ENCODE measurements around the gene RARRES2. TPM values are rescaled to one million over a fixed set of nuclear protein-coding genes. Genes with fewer than 3 reads are reported as not detected.

RARRES2 gene
- total RNA-seq, 1 experiment from 2014 or later, result 60.9 TPM

GRCh38 chr7:150371996-150372270 lies 30.5 kb upstream of the RARRES2 start:
- no peak overlapping the region for H2BK15ac ChIP-seq (ENCODE audit: low read depth, low read length)
- H3K9ac ChIP-seq (ENCODE audit: extremely low read depth, insufficient read length, low read length), result no peak overlapping the region
- no peak overlapping the region for H3K4ac ChIP-seq (ENCODE audit: low read depth, low read length)
- H2BK120ac ChIP-seq (ENCODE audit: low read depth, low read length, poor library complexity, severe bottlenecking), result no peak overlapping the region
- H4K91ac ChIP-seq (ENCODE audit: insufficient read length, low read depth, low read length), result no peak overlapping the region
- H3K4me2 ChIP-seq (ENCODE audit: insufficient read depth, insufficient read length, low read length), result no peak overlapping the region
- no peak overlapping the region for H2BK5ac ChIP-seq (ENCODE audit: insufficient read length, low read length)
- no peak overlapping the region for H3K23ac ChIP-seq (ENCODE audit: insufficient read length, low read depth, low read length)
- peak; percentile 35 for DNase-seq
- no peak overlapping the region for H3T11ph ChIP-seq (ENCODE audit: low read length)
- H4K8ac ChIP-seq (replicated peaks; ENCODE audit: insufficient read length, low read depth, low read length), result no peak overlapping the region
- no CpG with 5 or more reads among the region's 30 CpGs for WGBS (ENCODE audit: extremely low coverage, insufficient read length, low lambda C conversion rate)
- H2AK5ac ChIP-seq (ENCODE audit: insufficient read length, low read length), result no peak overlapping the region
- no peak overlapping the region for H3K18ac ChIP-seq (ENCODE audit: insufficient read length, low read depth, low read length)
- Mint-ChIP-seq H3K4me1 (peaks cover 49 to 61% of the 10 kb centered on the region in 2 experiments), H3K36me3 (ENCODE audit: insufficient read depth in 1 of 3, low read depth in 3 of 3) (peaks cover 30 to 54% (median 43%) of the 10 kb centered on the region in 3 experiments; a peak in 6 of 7 replicates), H3K27ac (peak overlapping the region in 1 of 3 experiments; percentile 52; a peak in 1 of 7 replicates), H3K9me3 (no peaks in the 10 kb centered on the region), H3K27me3 (ENCODE audit: low read depth) (no peaks in the 10 kb centered on the region; the same call in 1 of the 2 replicates), H3K4me3 (no peak overlapping the region)
- no peak overlapping the region for H4K5ac ChIP-seq (ENCODE audit: insufficient read length, low read depth, low read length)
- peaks cover 7% of the 10 kb centered on the region for H3K79me1 ChIP-seq (ENCODE audit: insufficient read depth, low read depth, low read length, poor library complexity, severe bottlenecking)
- H3K79me2 ChIP-seq (ENCODE audit: insufficient read depth, low read length), result peaks cover 12% of the 10 kb centered on the region; the same call in 1 of the 2 replicates
- H2BK20ac ChIP-seq (ENCODE audit: low read depth, low read length, poor library complexity, severe bottlenecking), result no peak overlapping the region
- H3K4me1 ChIP-seq (ENCODE audit: insufficient read depth, low read length), result peaks cover 6% of the 10 kb centered on the region; the same call in 1 of the 2 replicates
- no peak overlapping the region for H3K14ac ChIP-seq (ENCODE audit: insufficient read depth, low read length)
- no peaks in the 10 kb centered on the region for H3K27me3 ChIP-seq (ENCODE audit: insufficient read depth, low read length)
- no peak overlapping the region for H2BK12ac ChIP-seq (ENCODE audit: insufficient read length, low read depth, low read length)
- no peaks in the 10 kb centered on the region for H4K20me1 ChIP-seq (ENCODE audit: control insufficient read depth, insufficient read depth, insufficient read length)
- H3K56ac ChIP-seq (ENCODE audit: insufficient read length, low read depth, low read length), result no peak overlapping the region
- H2AFZ ChIP-seq (ENCODE audit: low read length), result no peak overlapping the region
- TF ChIP-seq, protein P1, sequence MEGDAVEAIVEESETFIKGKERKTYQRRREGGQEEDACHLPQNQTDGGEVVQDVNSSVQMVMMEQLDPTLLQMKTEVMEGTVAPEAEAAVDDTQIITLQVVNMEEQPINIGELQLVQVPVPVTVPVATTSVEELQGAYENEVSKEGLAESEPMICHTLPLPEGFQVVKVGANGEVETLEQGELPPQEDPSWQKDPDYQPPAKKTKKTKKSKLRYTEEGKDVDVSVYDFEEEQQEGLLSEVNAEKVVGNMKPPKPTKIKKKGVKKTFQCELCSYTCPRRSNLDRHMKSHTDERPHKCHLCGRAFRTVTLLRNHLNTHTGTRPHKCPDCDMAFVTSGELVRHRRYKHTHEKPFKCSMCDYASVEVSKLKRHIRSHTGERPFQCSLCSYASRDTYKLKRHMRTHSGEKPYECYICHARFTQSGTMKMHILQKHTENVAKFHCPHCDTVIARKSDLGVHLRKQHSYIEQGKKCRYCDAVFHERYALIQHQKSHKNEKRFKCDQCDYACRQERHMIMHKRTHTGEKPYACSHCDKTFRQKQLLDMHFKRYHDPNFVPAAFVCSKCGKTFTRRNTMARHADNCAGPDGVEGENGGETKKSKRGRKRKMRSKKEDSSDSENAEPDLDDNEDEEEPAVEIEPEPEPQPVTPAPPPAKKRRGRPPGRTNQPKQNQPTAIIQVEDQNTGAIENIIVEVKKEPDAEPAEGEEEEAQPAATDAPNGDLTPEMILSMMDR (conservative IDR thresholded peaks at IDR 0.05), result no peak
- H3K27ac ChIP-seq (ENCODE audit: insufficient read length, low read depth, low read length), result no peak overlapping the region
- no peaks in the 10 kb centered on the region for H3K9me3 ChIP-seq (ENCODE audit: control insufficient read depth, low read depth, low read length)
- H3K23me2 ChIP-seq (ENCODE audit: insufficient read length, low read depth, low read length, poor library complexity, severe bottlenecking), result peaks cover 16% of the 10 kb centered on the region
